SK-N-SH treated with all-trans-retinoic acid at 6 μM for 48 hours (cell line): ENCODE data around the gene PLOD2.

Experiments used
- ARNTL ChIP-seq: fragments of 450-650 bp; formaldehyde crosslinking; IDR thresholded peaks from 2 replicates; pipeline ENCODE4 v1.5.0; 2020; ENCODE audit warnings: low read depth, mild to moderate bottlenecking, moderate library complexity, borderline replicate concordance
- CREB5 ChIP-seq: fragments of 250-450 bp; sonication (Bioruptor Pico); IDR thresholded peaks from 2 replicates; pipeline ENCODE4 v1.5.1; 2020; ENCODE audit warnings: low read depth, mild to moderate bottlenecking, moderate library complexity
- CSRNP3 ChIP-seq: fragments of 250-450 bp; sonication (Bioruptor Pico); IDR thresholded peaks from 2 replicates; pipeline ENCODE4 v1.5.1; 2021; ENCODE audit warnings: mild to moderate bottlenecking, moderate library complexity
- ESRRG ChIP-seq: fragments of 250-450 bp; sonication (Bioruptor Pico); IDR thresholded peaks from 2 replicates; pipeline ENCODE4 v1.6.1; 2021; ENCODE audit warnings: mild to moderate bottlenecking
- GLIS3 ChIP-seq: fragments of 250-450 bp; sonication (Bioruptor Pico); IDR thresholded peaks from 2 replicates; pipeline ENCODE4 v1.5.0; 2020; ENCODE audit warnings: mild to moderate bottlenecking, moderate library complexity
- ISL1 ChIP-seq: fragments of 250-450 bp; sonication (Bioruptor Pico); IDR thresholded peaks from 2 replicates; pipeline ENCODE4 v2.1.2; 2022; ENCODE audit warnings: mild to moderate bottlenecking, moderate library complexity
- PATZ1 ChIP-seq: fragments of 250-450 bp; sonication (Bioruptor Pico); IDR thresholded peaks from 2 replicates; pipeline ENCODE4 v1.8.0; 2020; ENCODE audit warnings: mild to moderate bottlenecking, moderate library complexity, borderline replicate concordance
- POU6F1 ChIP-seq: fragments of 250-450 bp; sonication (Bioruptor Pico); IDR thresholded peaks from 2 replicates; pipeline ENCODE4 v1.8.0; 2021; ENCODE audit warnings: low read depth, mild to moderate bottlenecking, moderate library complexity, borderline replicate concordance
- RARB ChIP-seq: fragments of 250-450 bp; sonication (Bioruptor Pico); IDR thresholded peaks from 2 replicates; pipeline ENCODE4 v1.8.0; 2021; ENCODE audit warnings: mild to moderate bottlenecking, moderate library complexity
- TOX ChIP-seq: fragments of 250-450 bp; sonication (Bioruptor Pico); IDR thresholded peaks from 2 replicates; pipeline ENCODE4 v1.8.0; 2021; ENCODE audit warnings: mild to moderate bottlenecking, moderate library complexity, borderline replicate concordance
- TSHZ2 ChIP-seq: fragments of 250-450 bp; sonication (Bioruptor Pico); IDR thresholded peaks from 2 replicates; pipeline ENCODE4 v1.5.0; 2020; ENCODE audit warnings: mild to moderate bottlenecking, moderate library complexity
- ZC3H10 ChIP-seq: fragments of 250-450 bp; sonication (Bioruptor Pico); IDR thresholded peaks from 2 replicates; pipeline ENCODE4 v1.5.1; 2021; ENCODE audit warnings: mild to moderate bottlenecking, moderate library complexity
- ZFP30 ChIP-seq: fragments of 450-650 bp; formaldehyde crosslinking; IDR thresholded peaks from 2 replicates; pipeline ENCODE4 v1.5.0; 2022; ENCODE audit warnings: mild to moderate bottlenecking, moderate library complexity
- ZNF565 ChIP-seq: fragments of 450-650 bp; formaldehyde crosslinking; conservative IDR thresholded peaks from 2 replicates; pipeline ENCODE4 v1.5.0; 2020; ENCODE audit warnings: low read depth, mild to moderate bottlenecking, moderate library complexity

- no peak for TF ChIP-seq PATZ1 (CRISPR knock-in tag)
- TF ChIP-seq TOX (CRISPR knock-in tag) = no peak
- no peak for TF ChIP-seq ESRRG
- no peak for TF ChIP-seq POU6F1
- TF ChIP-seq RARB = no peak
- no peak for TF ChIP-seq ZC3H10
- no peak for TF ChIP-seq GLIS3 (CRISPR knock-in tag)
- no peak for TF ChIP-seq ZFP30 (CRISPR knock-in tag)
- TF ChIP-seq ARNTL (CRISPR knock-in tag) = no peak
- TF ChIP-seq TSHZ2 (CRISPR knock-in tag) = no peak
- TF ChIP-seq CREB5 (CRISPR knock-in tag) = no peak
- TF ChIP-seq ISL1 (CRISPR knock-in tag) = no peak
- no peak for TF ChIP-seq CSRNP3 (CRISPR knock-in tag)
- no peak for TF ChIP-seq ZNF565 (CRISPR knock-in tag)
Observed at GRCh38 chr3:146153429-146153828, 7.6 kb downstream of the PLOD2 start.
